Stimulated activated CD8-positive, alpha-beta memory T cell treated with anti-CD3 and anti-CD28 coated beads, Interleukin-15, amount 100 ng/mL, for 1 hour (primary cell): ENCODE data around the gene MAD2L1BP.

Source experiments
- DNase-seq: peaks from one replicate; pipeline ENCODE4 v3.0.0-alpha.2; 2020; ENCODE audit warnings: low read depth

Gene MAD2L1BP

GRCh38 chr6:43667245-43668150 is 31.9 kb downstream of the MAD2L1BP start:
- peak; percentile 80 for DNase-seq

GRCh38 chr6:43668151-43669028 is 32.8 kb downstream of the MAD2L1BP start:
- peak; percentile 12 for DNase-seq

- no peak for DNase-seq
Measured at GRCh38 chr6:43669050-43669921, 33.6 kb downstream of the MAD2L1BP start.

GRCh38 chr6:43669922-43670622 is 34.4 kb downstream of the MAD2L1BP start:
- no peak for DNase-seq

- DNase-seq = no peak
Measured at GRCh38 chr6:43670623-43670986, 35.0 kb downstream of the MAD2L1BP start.

GRCh38 chr6:43671011-43671800 is 35.6 kb downstream of the MAD2L1BP start:
- no peak for DNase-seq

- DNase-seq = no peak
Measured at GRCh38 chr6:43671801-43672690, 36.4 kb downstream of the MAD2L1BP start.

GRCh38 chr6:43673444-43674084 is 37.9 kb downstream of the MAD2L1BP start:
- DNase-seq = no peak

GRCh38 chr6:43674291-43674690 is 38.7 kb downstream of the MAD2L1BP start:
- DNase-seq = no peak

GRCh38 chr6:43674921-43675320 is 39.3 kb downstream of the MAD2L1BP start:
- no peak for DNase-seq

GRCh38 chr6:43676962-43677606 is 41.4 kb downstream of the MAD2L1BP start:
- no peak for DNase-seq

- no peak for DNase-seq
Measured at GRCh38 chr6:43677759-43678158, 42.1 kb downstream of the MAD2L1BP start.

GRCh38 chr6:43678341-43678740 is 42.7 kb downstream of the MAD2L1BP start:
- no peak for DNase-seq

GRCh38 chr6:43679057-43679456 is 43.4 kb downstream of the MAD2L1BP start:
- DNase-seq = no peak

GRCh38 chr6:43680308-43681200 is 44.9 kb downstream of the MAD2L1BP start:
- DNase-seq = no peak

- no peak for DNase-seq
Measured at GRCh38 chr6:43681303-43681702, 45.7 kb downstream of the MAD2L1BP start.

GRCh38 chr6:43682724-43683429 is 47.2 kb downstream of the MAD2L1BP start:
- DNase-seq = no peak
